ENCODE measurements around the gene JAK1.

GRCh38 chr1:64948216-64948615 lies 18.1 kb downstream of the JAK1 start:
- TF ChIP-seq CTCF (IDR thresholded peaks at IDR 0.05; ENCODE audit: extremely low read depth in 1 of 2, insufficient read depth in 1 of 2, low read depth in 1 of 2, low read length in 2 of 2), result no peak
- no peak for TF ChIP-seq POLR2A (IDR thresholded peaks at IDR 0.05; ENCODE audit: low read depth, low read length)
- no peak for TF ChIP-seq MAX (IDR thresholded peaks at IDR 0.05; ENCODE audit: insufficient read depth, insufficient read length)
- TF ChIP-seq FOS (IDR thresholded peaks at IDR 0.05; ENCODE audit: borderline replicate concordance, insufficient read depth, low read length), result no peak
- no peak for TF ChIP-seq POLR2AphosphoS5 (IDR thresholded peaks at IDR 0.05; ENCODE audit: insufficient read depth, low read depth, low read length)

All from endothelial cell of umbilical vein (primary cell).